ENCODE data around the gene MECR.

DNA sequence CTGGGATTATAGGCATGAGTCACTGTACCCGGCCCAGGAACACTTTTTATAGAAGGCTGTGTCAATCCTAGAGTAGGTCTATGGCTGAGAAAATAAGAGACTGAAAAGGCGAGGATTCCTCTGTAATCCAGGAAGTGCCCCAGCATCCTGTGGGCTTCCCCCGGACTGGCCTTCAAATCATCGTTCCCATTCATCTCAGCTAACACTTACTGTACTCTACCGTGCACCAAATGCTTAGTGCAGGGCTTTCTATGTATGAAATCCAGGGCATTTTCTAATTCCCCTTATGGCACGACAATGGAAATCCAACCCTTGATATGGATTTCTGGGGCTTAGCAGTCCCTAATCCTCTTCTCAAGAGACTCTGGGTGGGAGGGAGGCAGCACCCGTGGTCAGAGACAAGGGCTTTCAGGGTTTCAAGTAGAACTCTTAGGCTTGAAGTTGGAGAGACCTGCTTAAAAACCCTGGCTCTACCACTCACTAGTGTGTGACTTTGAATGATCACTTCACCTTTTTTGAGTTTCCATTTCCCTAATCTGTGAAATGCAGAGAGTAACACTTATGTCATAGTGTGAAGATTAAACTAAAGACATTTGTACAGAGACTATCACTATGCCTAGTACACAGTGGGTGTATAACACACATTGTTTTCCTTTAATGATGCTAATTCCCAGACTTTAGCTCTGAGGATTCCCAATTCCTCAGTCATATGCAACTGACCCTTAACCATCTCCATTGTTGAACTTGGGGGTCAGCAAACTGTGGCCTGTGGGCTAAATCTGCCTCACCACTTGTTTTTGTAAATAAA lies 20.3 kb downstream of the MECR start:
- TF ChIP-seq CTCF (conservative IDR thresholded peaks at IDR 0.05; ENCODE audit: low read depth in 2 of 2): no peak
- no peak for TF ChIP-seq EZH2 (IDR thresholded peaks at IDR 0.05; ENCODE audit: low read depth, unreplicated experiment)
- TF ChIP-seq, protein P1, sequence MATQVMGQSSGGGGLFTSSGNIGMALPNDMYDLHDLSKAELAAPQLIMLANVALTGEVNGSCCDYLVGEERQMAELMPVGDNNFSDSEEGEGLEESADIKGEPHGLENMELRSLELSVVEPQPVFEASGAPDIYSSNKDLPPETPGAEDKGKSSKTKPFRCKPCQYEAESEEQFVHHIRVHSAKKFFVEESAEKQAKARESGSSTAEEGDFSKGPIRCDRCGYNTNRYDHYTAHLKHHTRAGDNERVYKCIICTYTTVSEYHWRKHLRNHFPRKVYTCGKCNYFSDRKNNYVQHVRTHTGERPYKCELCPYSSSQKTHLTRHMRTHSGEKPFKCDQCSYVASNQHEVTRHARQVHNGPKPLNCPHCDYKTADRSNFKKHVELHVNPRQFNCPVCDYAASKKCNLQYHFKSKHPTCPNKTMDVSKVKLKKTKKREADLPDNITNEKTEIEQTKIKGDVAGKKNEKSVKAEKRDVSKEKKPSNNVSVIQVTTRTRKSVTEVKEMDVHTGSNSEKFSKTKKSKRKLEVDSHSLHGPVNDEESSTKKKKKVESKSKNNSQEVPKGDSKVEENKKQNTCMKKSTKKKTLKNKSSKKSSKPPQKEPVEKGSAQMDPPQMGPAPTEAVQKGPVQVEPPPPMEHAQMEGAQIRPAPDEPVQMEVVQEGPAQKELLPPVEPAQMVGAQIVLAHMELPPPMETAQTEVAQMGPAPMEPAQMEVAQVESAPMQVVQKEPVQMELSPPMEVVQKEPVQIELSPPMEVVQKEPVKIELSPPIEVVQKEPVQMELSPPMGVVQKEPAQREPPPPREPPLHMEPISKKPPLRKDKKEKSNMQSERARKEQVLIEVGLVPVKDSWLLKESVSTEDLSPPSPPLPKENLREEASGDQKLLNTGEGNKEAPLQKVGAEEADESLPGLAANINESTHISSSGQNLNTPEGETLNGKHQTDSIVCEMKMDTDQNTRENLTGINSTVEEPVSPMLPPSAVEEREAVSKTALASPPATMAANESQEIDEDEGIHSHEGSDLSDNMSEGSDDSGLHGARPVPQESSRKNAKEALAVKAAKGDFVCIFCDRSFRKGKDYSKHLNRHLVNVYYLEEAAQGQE (IDR thresholded peaks at IDR 0.05; ENCODE audit: unreplicated experiment): no peak
- TF ChIP-seq EZH2phosphoT487 (IDR thresholded peaks at IDR 0.05; ENCODE audit: unreplicated experiment): no peak
- no peak for TF ChIP-seq POLR2AphosphoS5 (IDR thresholded peaks at IDR 0.05; ENCODE audit: low read depth)
